Activated naive CD4-positive, alpha-beta T cell treated with anti-CD3 and anti-CD28 coated beads for 36 hours (primary cell): ENCODE data around the gene FKBP1B. TPM values are rescaled to one million over a fixed set of nuclear protein-coding genes. Genes with fewer than 3 reads are reported as not detected.
"Not testable (repeated sequence)": the region's sequence is repeated elsewhere in the genome, so short reads cannot be mapped to it uniquely, and the experiment has no call there.

Experiments used
- CTCF ChIA-PET: fragments of 350-600 bp; sonication (Branson Sonifier 250); formaldehyde crosslinking; loops from one replicate; lab custom pipeline; 2021; ENCODE audit warnings: antibody characterized with exemption; lab: Charles Lee
- DNase-seq: peaks from one replicate; pipeline ENCODE4 v3.0.0-alpha.2; 2020
- H3K27ac Mint-ChIP-seq: one replicate; pipeline ENCODE4 v1.8.0; 2021; ENCODE audit warnings: mild to moderate bottlenecking, mixed read lengths
- H3K27me3 Mint-ChIP-seq: one replicate; pipeline ENCODE4 v1.8.0; 2021; ENCODE audit warnings: low read depth, mixed read lengths
- H3K36me3 Mint-ChIP-seq: one replicate; pipeline ENCODE4 v1.8.0; 2021; ENCODE audit warnings: low read depth, mixed read lengths
- H3K4me1 Mint-ChIP-seq: one replicate; pipeline ENCODE4 v1.8.0; 2021; ENCODE audit warnings: low read depth, mixed read lengths
- H3K4me3 Mint-ChIP-seq: one replicate; pipeline ENCODE4 v1.8.0; 2021; ENCODE audit warnings: mild to moderate bottlenecking, moderate library complexity, mixed read lengths
- H3K9me3 Mint-ChIP-seq: one replicate; pipeline ENCODE4 v1.8.0; 2021; ENCODE audit warnings: mixed read lengths
- intact Hi-C: fragments of 100-400 bp; cut with micrococcal nuclease; formaldehyde crosslinking; loops from one replicate; pipeline ENCODE4 v1.15.1; 2023
- total RNA-seq, 2 experiments: library from RNA; stranded (reverse); gene quantifications; one replicate each; pipeline ENCODE4 v1.2.3, GENCODE V29; 2021

FKBP1B gene
- total RNA-seq: under 1 TPM in 1 of 2 experiments, not detected in 1; 0.35 TPM

- peak; percentile 44 for DNase-seq
- Mint-ChIP-seq H3K4me3 (peak within 1 kb of the TSS; percentile 72), H3K4me1 (peaks cover 19% of the 10 kb centered on the region), H3K27me3 (peaks cover 7% of the 10 kb centered on the region), H3K36me3 (peaks cover 2% of the 10 kb centered on the region), H3K27ac (no peak within 1 kb of the TSS), H3K9me3 (no peaks in the 10 kb centered on the region)
- intact Hi-C loops: loop anchor here (10.0 kb wide), 1 partner anchor 445 kb away; the partner anchor contains the start of gene NCOA1
- CTCF ChIA-PET: interaction anchor here (0.9 to 1.3 kb wide), 3 partner anchors 11 to 35 kb away, joined by 3 to 5 read pairs (median 3); partner anchors contain the start of gene TP53I3
These were observed at the start of gene FKBP1B for GRCh38 chr2:24049485-24050021. FKBP1B (plus strand) TSS chr2:24049741; CDS start chr2:24049850, 109 bp downstream.

DNA sequence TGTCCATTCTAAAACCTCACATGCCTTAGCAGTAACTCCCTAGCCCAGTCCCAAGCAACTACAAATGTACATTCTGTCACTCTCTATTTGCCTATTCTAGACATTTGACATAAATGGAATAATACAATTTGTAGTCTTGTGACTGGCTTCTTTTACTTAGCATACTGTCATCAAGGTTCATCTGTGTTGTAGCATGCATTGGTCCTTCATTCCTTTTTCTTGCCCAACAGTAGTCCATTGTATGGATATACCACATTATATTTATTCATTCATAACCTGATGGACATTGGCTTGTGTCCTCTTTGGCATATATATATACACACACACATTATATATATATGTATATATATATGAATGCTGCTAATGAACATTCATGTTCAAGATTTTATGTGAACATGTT is 41.8 kb upstream of the FKBP1B start:
- CTCF ChIA-PET: no interaction called here
- H3K27ac Mint-ChIP-seq: no peak overlapping the region
- H3K4me1 Mint-ChIP-seq: peaks cover 2% of the 10 kb centered on the region
- no peak overlapping the region for H3K4me3 Mint-ChIP-seq
- DNase-seq: no peak
- H3K36me3 Mint-ChIP-seq: no peaks in the 10 kb centered on the region
- peaks cover 33% of the 10 kb centered on the region for H3K27me3 Mint-ChIP-seq
- no peaks in the 10 kb centered on the region for H3K9me3 Mint-ChIP-seq
- intact Hi-C loops: no loop called here

DNA sequence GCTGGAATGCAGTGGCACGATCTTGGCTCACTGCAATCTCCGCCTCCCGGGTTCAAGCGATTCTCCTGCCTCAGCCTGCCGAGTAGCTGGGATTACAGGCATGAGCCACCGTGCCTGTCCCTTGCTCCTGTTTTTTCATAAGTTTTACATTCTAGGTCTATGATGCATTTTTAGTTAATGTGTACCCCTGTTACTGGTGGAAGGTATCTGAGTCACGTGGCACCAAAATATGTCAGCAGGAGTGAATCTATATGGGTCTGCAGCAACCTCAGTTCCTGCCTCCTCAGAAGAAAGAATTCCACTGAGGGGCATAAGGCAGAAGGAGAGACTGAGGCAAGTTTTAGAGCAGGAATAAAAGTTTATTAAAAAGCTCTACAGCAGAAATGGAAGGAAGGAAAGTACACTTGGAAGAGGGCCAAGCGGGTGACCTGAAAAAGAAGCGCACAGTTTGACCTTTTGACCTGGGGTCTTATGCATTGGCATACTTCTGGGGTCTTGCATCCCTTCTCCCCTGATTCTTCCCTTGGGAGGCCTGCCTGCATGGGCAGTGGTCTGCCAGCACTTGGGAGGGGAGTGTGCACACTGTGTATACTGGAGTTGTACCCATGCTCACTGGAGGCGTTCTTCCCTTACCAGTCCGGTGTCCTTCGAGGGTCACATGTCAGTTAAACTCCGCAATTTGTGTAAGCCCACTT is 40.7 kb upstream of the FKBP1B start:
- CTCF ChIA-PET: interaction anchor here (0.6 kb wide), 2 partner anchors 185 to 261 kb away, joined by 3 read pairs; no protein-coding TSS in a partner anchor
- no peaks in the 10 kb centered on the region for H3K9me3 Mint-ChIP-seq
- no peak overlapping the region for H3K4me3 Mint-ChIP-seq
- H3K27me3 Mint-ChIP-seq: peaks cover 34% of the 10 kb centered on the region
- no peak for DNase-seq
- H3K36me3 Mint-ChIP-seq: no peaks in the 10 kb centered on the region
- H3K4me1 Mint-ChIP-seq: peaks cover 2% of the 10 kb centered on the region
- no peak overlapping the region for H3K27ac Mint-ChIP-seq
- intact Hi-C loops: no loop called here

DNA sequence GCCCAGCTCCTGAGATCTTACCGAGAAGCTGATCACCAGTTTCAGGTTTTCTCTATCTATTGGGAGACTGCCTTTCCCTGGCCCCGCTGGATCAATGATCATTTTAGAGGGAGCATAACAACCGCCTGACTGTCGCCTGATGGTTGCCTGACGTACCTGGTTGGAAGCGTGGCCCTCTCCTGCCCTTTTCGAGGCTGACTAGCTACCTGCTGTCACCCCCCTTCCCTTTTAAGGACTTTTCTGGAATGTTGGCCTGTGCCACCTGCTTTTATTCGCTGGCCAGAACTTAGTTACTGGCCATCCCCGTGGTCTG is 40.2 kb upstream of the FKBP1B start:
- H3K4me1 Mint-ChIP-seq: peaks cover 2% of the 10 kb centered on the region
- peaks cover 34% of the 10 kb centered on the region for H3K27me3 Mint-ChIP-seq
- no peaks in the 10 kb centered on the region for H3K9me3 Mint-ChIP-seq
- no peak for DNase-seq
- H3K27ac Mint-ChIP-seq: no peak overlapping the region
- no peak overlapping the region for H3K4me3 Mint-ChIP-seq
- CTCF ChIA-PET: interaction anchor here (0.6 kb wide), 2 partner anchors 186 to 261 kb away, joined by 3 read pairs; no protein-coding TSS in a partner anchor
- no peaks in the 10 kb centered on the region for H3K36me3 Mint-ChIP-seq
- intact Hi-C loops: no loop called here

DNA sequence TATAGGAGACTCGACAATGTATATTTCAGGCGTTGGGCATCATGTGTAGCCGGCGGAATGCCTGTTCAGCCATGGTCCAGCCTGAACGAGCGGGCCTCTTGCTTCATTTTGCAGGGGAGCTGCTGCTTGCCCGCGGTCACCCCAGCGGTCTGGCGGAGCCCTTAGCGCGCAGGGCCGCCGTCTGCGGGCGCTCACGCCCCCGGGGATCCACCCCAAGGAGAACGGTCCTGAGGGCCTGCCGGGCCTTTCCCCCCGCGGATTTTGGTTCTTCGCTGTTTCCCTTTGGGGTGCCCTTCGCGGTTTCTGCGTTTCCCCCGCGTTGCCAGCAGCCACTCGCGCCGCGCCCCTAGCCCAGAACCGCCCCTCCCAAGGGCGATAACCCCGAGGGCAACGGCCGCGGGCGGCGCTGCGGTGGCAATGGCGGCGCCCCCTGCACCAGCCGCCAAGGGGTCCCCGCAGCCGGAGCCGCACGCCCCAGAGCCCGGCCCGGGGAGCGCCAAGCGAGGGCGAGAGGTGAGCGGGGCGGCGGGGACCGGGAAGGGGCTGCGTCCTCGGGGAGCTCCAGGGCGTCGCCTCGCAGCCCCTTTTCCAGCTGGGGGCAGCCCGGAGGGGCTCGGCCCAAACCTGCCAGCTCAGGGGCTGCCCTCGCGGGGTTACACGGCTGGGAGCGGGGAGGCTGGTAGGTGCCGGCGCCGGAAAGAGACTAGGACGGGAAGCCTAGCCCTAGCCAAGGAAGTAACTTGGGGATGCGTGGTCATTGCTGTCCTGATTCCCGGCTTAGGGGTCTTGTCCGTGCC is 39.7 kb upstream of the FKBP1B start, which contains the start of gene MFSD2B:
Gene MFSD2B (plus strand): TSS at position 406 of the 797 bp plus-strand sequence. CDS start 12 bp downstream, at position 418.
- H3K27ac Mint-ChIP-seq: no peak within 1 kb of the TSS
- intact Hi-C loops: no loop called here
- no peaks in the 10 kb centered on the region for H3K9me3 Mint-ChIP-seq
- CTCF ChIA-PET: interaction anchor here (0.6 kb wide), 2 partner anchors 186 to 260 kb away, joined by 3 read pairs; no protein-coding TSS in a partner anchor
- DNase-seq: no peak
- H3K4me3 Mint-ChIP-seq: no peak within 1 kb of the TSS
- H3K4me1 Mint-ChIP-seq: peaks cover 2% of the 10 kb centered on the region
- no peaks in the 10 kb centered on the region for H3K36me3 Mint-ChIP-seq
- peaks cover 34% of the 10 kb centered on the region for H3K27me3 Mint-ChIP-seq

DNA sequence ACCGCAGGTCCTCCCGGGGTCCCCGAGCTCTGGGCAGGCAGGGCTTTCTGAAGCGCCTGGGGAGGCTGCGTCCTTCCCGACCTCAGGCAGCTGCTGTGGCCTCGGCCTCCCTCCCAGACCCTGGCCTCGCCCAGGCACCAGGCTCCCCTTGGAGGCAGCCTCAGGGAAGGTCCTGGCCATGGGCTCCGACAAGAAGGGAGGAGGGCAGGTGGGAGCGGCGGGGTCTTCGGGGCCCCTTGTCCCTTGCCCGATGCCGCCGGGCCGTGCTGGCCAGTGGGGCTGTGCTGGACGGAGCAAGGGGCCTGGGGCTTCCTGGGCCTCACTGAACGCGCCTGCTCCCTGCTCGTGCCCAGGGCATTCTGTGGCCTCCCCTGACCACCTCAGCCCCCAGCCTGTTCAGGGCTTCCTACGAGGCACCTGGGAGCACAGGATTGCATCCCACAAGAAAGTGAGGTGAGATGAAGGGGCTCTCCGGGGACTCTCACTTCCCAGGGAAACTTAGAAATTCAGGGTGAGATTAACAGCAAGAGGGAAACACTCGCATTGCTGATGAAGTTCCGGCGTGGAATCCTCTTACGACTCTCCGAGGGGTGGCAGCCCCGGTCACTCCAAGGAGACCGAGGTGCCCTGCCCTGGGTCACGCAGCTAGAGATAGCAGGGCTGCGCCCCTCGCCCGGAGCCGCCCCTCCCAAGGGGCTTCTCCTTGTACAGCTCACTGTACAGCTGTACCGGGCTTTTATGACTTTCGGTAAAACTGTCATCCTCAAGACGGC is 38.9 kb upstream of the FKBP1B start:
- peaks cover 2% of the 10 kb centered on the region for H3K4me1 Mint-ChIP-seq
- no peak for DNase-seq
- H3K27me3 Mint-ChIP-seq: peaks cover 34% of the 10 kb centered on the region
- intact Hi-C loops: no loop called here
- H3K4me3 Mint-ChIP-seq: no peak overlapping the region
- CTCF ChIA-PET: interaction anchor here (1.3 kb wide), 1 partner anchor 186 kb away, joined by 4 read pairs; no protein-coding TSS in a partner anchor
- H3K27ac Mint-ChIP-seq: no peak overlapping the region
- H3K9me3 Mint-ChIP-seq: no peaks in the 10 kb centered on the region
- no peaks in the 10 kb centered on the region for H3K36me3 Mint-ChIP-seq

- intact Hi-C loops: no loop called here
- CTCF ChIA-PET: interaction anchor here (0.6 to 1.3 kb wide), 3 partner anchors 18 to 186 kb away, joined by 3 to 4 read pairs (median 4); no protein-coding TSS in a partner anchor
- no peak for DNase-seq
- no peaks in the 10 kb centered on the region for H3K9me3 Mint-ChIP-seq
- no peaks in the 10 kb centered on the region for H3K36me3 Mint-ChIP-seq
- no peak overlapping the region for H3K4me3 Mint-ChIP-seq
- peaks cover 2% of the 10 kb centered on the region for H3K4me1 Mint-ChIP-seq
- H3K27ac Mint-ChIP-seq: no peak overlapping the region
- H3K27me3 Mint-ChIP-seq: peaks cover 34% of the 10 kb centered on the region
These were observed 38.1 kb upstream of the FKBP1B start for GRCh38 chr2:24011250-24012104.

DNA sequence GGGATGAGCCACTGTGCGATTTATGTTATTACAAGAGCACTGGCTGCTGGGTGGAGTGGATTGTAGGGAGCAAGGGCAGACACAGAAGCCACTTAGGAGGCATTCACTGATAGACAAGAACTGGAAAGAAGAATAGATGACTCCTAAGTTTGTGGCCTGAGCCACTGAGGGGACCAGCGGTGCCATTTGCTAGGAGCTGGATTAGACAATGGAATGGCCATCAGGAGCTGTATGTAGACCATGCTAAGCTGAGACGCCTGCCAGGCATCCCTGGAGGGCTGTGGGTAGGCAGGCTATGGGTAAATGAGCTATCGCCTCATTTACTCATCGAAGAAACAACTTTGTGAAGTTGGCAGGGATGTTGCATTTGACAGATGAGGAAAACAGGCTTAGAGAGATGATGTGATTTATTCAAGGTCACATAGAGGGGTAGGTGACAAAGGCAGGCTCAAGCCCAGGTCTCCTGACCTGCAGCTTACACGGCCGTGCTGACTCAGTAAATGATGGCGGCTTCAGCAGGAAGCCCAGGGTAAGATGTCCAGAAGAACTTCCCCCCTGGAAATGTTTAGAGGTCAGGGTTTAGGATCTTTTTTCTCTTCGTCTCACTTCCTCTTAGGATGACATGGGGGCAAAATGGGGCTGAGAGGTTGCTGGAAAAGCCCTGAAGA is 36.9 kb upstream of the FKBP1B start:
- H3K9me3 Mint-ChIP-seq: no peaks in the 10 kb centered on the region
- peaks cover 2% of the 10 kb centered on the region for H3K4me1 Mint-ChIP-seq
- CTCF ChIA-PET: interaction anchor here (0.9 kb wide), 1 partner anchor 19 kb away, joined by 3 read pairs; no protein-coding TSS in a partner anchor

DNA sequence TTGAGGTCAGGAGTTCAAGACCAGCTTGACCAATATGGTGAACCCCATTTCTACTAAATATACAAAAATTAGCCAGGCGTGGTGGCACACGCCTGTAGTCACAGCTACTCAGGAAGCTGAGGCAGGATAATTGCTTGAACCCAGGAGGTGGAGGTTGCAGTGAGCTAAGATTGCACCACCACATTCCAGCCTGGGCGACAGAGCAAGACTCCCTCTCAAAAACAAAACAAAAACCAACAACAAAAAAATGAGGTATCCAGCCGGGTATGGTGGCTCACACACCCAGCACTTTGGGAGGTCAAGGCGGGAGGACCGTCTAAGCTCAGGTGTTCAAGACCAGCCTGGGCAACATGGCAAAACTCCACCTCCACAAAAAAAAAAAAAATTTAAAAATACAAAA is 34.6 kb upstream of the FKBP1B start:
- peaks cover 17% of the 10 kb centered on the region for H3K27me3 Mint-ChIP-seq
- H3K4me1 Mint-ChIP-seq, intact Hi-C loops, H3K4me3 Mint-ChIP-seq, H3K36me3 Mint-ChIP-seq, H3K9me3 Mint-ChIP-seq, H3K27ac Mint-ChIP-seq, DNase-seq: not testable (repeated sequence)
- CTCF ChIA-PET: interaction anchor here (0.7 kb wide), 1 partner anchor 70 kb away, joined by 3 read pairs; no protein-coding TSS in a partner anchor

More for the DNA sequence above, 36.9 kb upstream of the FKBP1B start:
- H3K27ac Mint-ChIP-seq: no peak overlapping the region
- no peak overlapping the region for H3K4me3 Mint-ChIP-seq
- no peak for DNase-seq
- no peaks in the 10 kb centered on the region for H3K36me3 Mint-ChIP-seq
- intact Hi-C loops: no loop called here
- H3K27me3 Mint-ChIP-seq: peaks cover 34% of the 10 kb centered on the region

GRCh38 chr2:24015562-24016375 is 33.8 kb upstream of the FKBP1B start:
- CTCF ChIA-PET: interaction anchor here (0.7 kb wide), 1 partner anchor 69 kb away, joined by 3 read pairs; no protein-coding TSS in a partner anchor
- Mint-ChIP-seq H3K4me3 (no peak overlapping the region), H3K36me3 (no peaks in the 10 kb centered on the region), H3K27ac (no peak overlapping the region), H3K9me3 (no peaks in the 10 kb centered on the region), H3K4me1 (no peaks in the 10 kb centered on the region), H3K27me3 (peaks cover 15% of the 10 kb centered on the region)
- DNase-seq: no peak
- intact Hi-C loops: no loop called here
